ENCODE results near the gene GNS. TPM values are rescaled to one million over a fixed set of nuclear protein-coding genes. Genes with fewer than 3 reads are reported as not detected.
"Not testable (repeated sequence)": the region's sequence is repeated elsewhere in the genome, so short reads cannot be mapped to it uniquely, and the experiment has no call there.

GNS gene
- total RNA-seq, 1 donor from 2014 or later, result 47.0 TPM

GRCh38 chr12:64696080-64696741 is 63.0 kb downstream of the GNS start:
- H3K9me3 Mint-ChIP-seq, result no peaks in the 10 kb centered on the region
- DNase-seq (ENCODE audit: low read depth, low spot score), result no peak
- H3K4me1 Mint-ChIP-seq, result peaks cover 30% of the 10 kb centered on the region
- TF ChIP-seq CTCF (conservative IDR thresholded peaks at IDR 0.05), result peak; percentile 61
- H3K36me3 Mint-ChIP-seq (ENCODE audit: low read depth), result peaks cover 2% of the 10 kb centered on the region
- no peak overlapping the region for H3K4me3 Mint-ChIP-seq
- H3K27ac Mint-ChIP-seq (ENCODE audit: unreplicated experiment), result no peak overlapping the region
- no peaks in the 10 kb centered on the region for H3K27me3 Mint-ChIP-seq (ENCODE audit: low read depth)

- Mint-ChIP-seq H3K27ac (ENCODE audit: unreplicated experiment) (no peak overlapping the region), H3K36me3 (ENCODE audit: low read depth) (peaks cover 2% of the 10 kb centered on the region), H3K4me1 (peaks cover 32% of the 10 kb centered on the region), H3K27me3 (ENCODE audit: low read depth) (no peaks in the 10 kb centered on the region), H3K4me3 (no peak overlapping the region), H3K9me3 (no peaks in the 10 kb centered on the region)
- DNase-seq (ENCODE audit: low read depth, low spot score), result no peak
- TF ChIP-seq CTCF (conservative IDR thresholded peaks at IDR 0.05), result no peak
These were observed 63.7 kb downstream of the GNS start for GRCh38 chr12:64695550-64695949.

- no peaks in the 10 kb centered on the region for H3K9me3 Mint-ChIP-seq
- DNase-seq (ENCODE audit: low read depth, low spot score), result no peak
- peaks cover 2% of the 10 kb centered on the region for H3K36me3 Mint-ChIP-seq (ENCODE audit: low read depth)
- H3K4me1 Mint-ChIP-seq, result peaks cover 32% of the 10 kb centered on the region
- no peaks in the 10 kb centered on the region for H3K27me3 Mint-ChIP-seq (ENCODE audit: low read depth)
- no peak for TF ChIP-seq CTCF (conservative IDR thresholded peaks at IDR 0.05)
- peak overlapping the region; percentile 31 for H3K27ac Mint-ChIP-seq (ENCODE audit: unreplicated experiment)
- no peak overlapping the region for H3K4me3 Mint-ChIP-seq
These were observed 64.8 kb downstream of the GNS start for GRCh38 chr12:64694130-64695040.

GRCh38 chr12:64691795-64692583 is 67.2 kb downstream of the GNS start:
- DNase-seq (ENCODE audit: low read depth, low spot score), result no peak
- Mint-ChIP-seq H3K9me3 (no peaks in the 10 kb centered on the region), H3K4me1 (peaks cover 47% of the 10 kb centered on the region), H3K27ac (ENCODE audit: unreplicated experiment) (no peak overlapping the region), H3K4me3 (no peak overlapping the region), H3K36me3 (ENCODE audit: low read depth) (peaks cover 4% of the 10 kb centered on the region), H3K27me3 (ENCODE audit: low read depth) (no peaks in the 10 kb centered on the region)
- TF ChIP-seq CTCF (conservative IDR thresholded peaks at IDR 0.05), result no peak

GRCh38 chr12:64691227-64691794 is 67.9 kb downstream of the GNS start:
- H3K4me3 Mint-ChIP-seq, result no peak overlapping the region
- no peak for DNase-seq (ENCODE audit: low read depth, low spot score)
- TF ChIP-seq CTCF (conservative IDR thresholded peaks at IDR 0.05), result no peak
- peaks cover 4% of the 10 kb centered on the region for H3K36me3 Mint-ChIP-seq (ENCODE audit: low read depth)
- H3K9me3 Mint-ChIP-seq, result no peaks in the 10 kb centered on the region
- H3K27ac Mint-ChIP-seq (ENCODE audit: unreplicated experiment), result peak overlapping the region; percentile 95
- H3K27me3 Mint-ChIP-seq (ENCODE audit: low read depth), result no peaks in the 10 kb centered on the region
- H3K4me1 Mint-ChIP-seq, result peaks cover 47% of the 10 kb centered on the region

GRCh38 chr12:64690236-64690635 is 69.0 kb downstream of the GNS start:
- not testable (repeated sequence) for H3K4me3 Mint-ChIP-seq, H3K9me3 Mint-ChIP-seq

More at GRCh38 chr12:64690236-64690635, 69.0 kb downstream of the GNS start:
- peaks cover 43% of the 10 kb centered on the region for H3K4me1 Mint-ChIP-seq
- not testable (repeated sequence) for H3K36me3 Mint-ChIP-seq (ENCODE audit: low read depth); H3K27ac Mint-ChIP-seq (ENCODE audit: unreplicated experiment); DNase-seq (ENCODE audit: low read depth, low spot score); H3K27me3 Mint-ChIP-seq (ENCODE audit: low read depth)
